GM21515 (cell line): ENCODE measurements around the gene RNF11.
"Not testable (repeated sequence)": the region's sequence is repeated elsewhere in the genome, so short reads cannot be mapped to it uniquely, and the experiment has no call there.

Source experiments
- ATAC-seq: cut with Tn5 transposase; IDR thresholded peaks from one replicate; pipeline ENCODE4 v1.9.1; 2021; ENCODE audit not compliant: unreplicated experiment

The RNF11 gene

GRCh38 chr1:51227231-51227960, 8.7 kb upstream of the RNF11 start:
- not testable (repeated sequence) for ATAC-seq

GRCh38 chr1:51228471-51228870, 7.6 kb upstream of the RNF11 start:
- ATAC-seq = not testable (repeated sequence)

GRCh38 chr1:51230501-51231078, 5.5 kb upstream of the RNF11 start:
- ATAC-seq = no peak

- ATAC-seq = no peak
These were observed 5.0 kb upstream of the RNF11 start for GRCh38 chr1:51231120-51231519.

- no peak for ATAC-seq
These were observed 4.2 kb upstream of the RNF11 start for GRCh38 chr1:51231896-51232295.

- not testable (repeated sequence) for ATAC-seq
These were observed 1.8 kb upstream of the RNF11 start for GRCh38 chr1:51234236-51234635.

GRCh38 chr1:51234721-51235425, 1.2 kb upstream of the RNF11 start:
- ATAC-seq = peak; percentile 59

GRCh38 chr1:51236531-51237350, 668 bp downstream of the RNF11 start:
- peak; percentile 28 for ATAC-seq

- ATAC-seq = no peak
These were observed 1.4 kb downstream of the RNF11 start for GRCh38 chr1:51237351-51238033.

- ATAC-seq = no peak
These were observed 1.9 kb downstream of the RNF11 start for GRCh38 chr1:51238034-51238403.

- ATAC-seq = no peak
These were observed 4.0 kb downstream of the RNF11 start for GRCh38 chr1:51240084-51240483.

- ATAC-seq = no peak
These were observed 5.0 kb downstream of the RNF11 start for GRCh38 chr1:51241119-51241518.

GRCh38 chr1:51242546-51242945, 6.5 kb downstream of the RNF11 start:
- ATAC-seq = no peak

- ATAC-seq = peak; percentile 72
These were observed 10.9 kb downstream of the RNF11 start for GRCh38 chr1:51247022-51247421.

GRCh38 chr1:51247499-51247898, 11.4 kb downstream of the RNF11 start:
- no peak for ATAC-seq

GRCh38 chr1:51249445-51249844, 13.4 kb downstream of the RNF11 start:
- ATAC-seq = no peak

GRCh38 chr1:51250729-51251128, 14.7 kb downstream of the RNF11 start:
- not testable (repeated sequence) for ATAC-seq

- ATAC-seq = not testable (repeated sequence)
These were observed 15.1 kb downstream of the RNF11 start for GRCh38 chr1:51251165-51251564.

GRCh38 chr1:51252366-51252765, 16.3 kb downstream of the RNF11 start:
- ATAC-seq = no peak

GRCh38 chr1:51253691-51254090, 17.6 kb downstream of the RNF11 start:
- ATAC-seq = no peak

GRCh38 chr1:51255331-51255730, 19.3 kb downstream of the RNF11 start:
- no peak for ATAC-seq
